HG02973 (cell line): ENCODE results near the gene CD74.

Experiments
- ATAC-seq: cut with Tn5 transposase; IDR thresholded peaks from one replicate; pipeline ENCODE4 v1.9.1; 2021; ENCODE audit warnings: moderate library complexity; ENCODE audit not compliant: unreplicated experiment

CD74 gene

DNA sequence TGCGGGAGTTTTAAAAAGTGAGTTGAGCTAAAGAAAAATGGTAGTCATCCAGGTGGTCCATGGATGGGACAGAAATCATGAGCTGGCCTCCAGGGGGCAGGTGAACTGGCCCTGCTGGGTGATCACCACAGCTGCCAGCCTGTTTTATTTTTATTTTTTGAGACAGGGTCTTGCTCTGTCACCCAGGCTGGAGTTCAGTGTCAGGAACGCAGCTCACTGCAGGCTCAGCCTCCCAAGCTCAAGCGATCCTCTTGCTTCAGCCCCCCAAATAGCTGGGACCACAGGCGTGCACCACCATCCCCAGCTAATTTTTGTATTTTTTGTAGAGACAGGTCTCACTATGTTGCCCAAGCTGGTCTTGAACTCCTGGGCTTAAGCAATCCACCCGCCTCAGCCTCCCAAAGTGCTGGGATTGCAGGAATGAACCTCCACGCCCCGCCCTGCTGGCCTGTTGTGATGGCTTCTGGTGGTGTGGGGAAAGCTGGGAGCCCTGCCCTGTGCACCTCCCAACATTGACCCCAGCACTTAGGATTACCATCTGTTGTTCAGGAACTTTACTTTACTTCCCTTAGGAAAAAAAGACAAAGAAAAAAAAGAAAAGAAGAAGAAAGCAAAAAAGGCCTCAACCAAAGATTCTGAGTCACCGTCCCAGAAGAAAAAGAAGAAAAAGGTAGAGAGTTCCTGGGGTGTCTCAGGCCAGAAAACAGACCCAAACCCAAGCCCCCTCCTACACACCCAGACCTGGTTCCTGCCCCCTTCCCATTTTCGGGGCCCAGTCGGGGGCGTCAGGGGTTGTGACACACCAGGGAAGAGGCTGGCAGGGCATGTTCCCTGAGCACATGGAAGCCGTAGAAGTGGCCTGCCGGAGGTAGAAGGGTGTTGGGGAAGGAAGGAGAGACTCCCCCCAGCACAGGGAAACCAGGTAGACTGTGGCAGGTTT lies 14.7 kb downstream of the CD74 start:
- no peak for ATAC-seq

GRCh38 chr5:150397146-150397781 lies 15.4 kb downstream of the CD74 start:
- no peak for ATAC-seq

DNA sequence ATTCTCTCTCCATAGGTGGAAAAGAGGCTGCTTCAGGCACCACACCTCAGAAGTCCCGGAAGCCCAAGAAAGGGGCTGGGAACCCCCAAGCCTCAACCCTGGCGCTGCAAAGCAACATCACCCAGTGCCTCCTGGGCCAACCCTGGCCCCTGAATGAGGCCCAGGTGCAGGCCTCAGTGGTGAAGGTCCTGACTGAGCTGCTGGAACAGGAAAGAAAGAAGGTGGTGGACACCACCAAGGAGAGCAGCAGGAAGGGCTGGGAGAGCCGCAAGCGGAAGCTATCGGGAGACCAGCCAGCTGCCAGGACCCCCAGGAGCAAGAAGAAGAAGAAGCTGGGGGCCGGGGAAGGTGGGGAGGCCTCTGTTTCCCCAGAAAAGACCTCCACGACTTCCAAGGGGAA lies 16.4 kb downstream of the CD74 start:
- ATAC-seq: no peak

DNA sequence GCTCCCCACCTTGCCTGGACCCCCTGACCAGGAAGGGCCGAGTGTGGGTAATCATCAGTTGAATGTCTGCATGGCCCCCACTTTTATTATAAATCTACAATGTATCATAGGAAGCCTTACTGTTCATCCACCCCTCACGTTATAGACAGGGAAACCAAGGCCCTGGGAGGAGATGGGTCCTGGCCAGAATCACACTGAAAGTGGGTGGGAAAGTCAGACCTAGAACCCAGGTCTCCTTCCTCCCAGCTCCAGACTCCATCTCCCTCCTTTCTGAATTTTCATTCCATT lies 17.1 kb downstream of the CD74 start:
- ATAC-seq: no peak

GRCh38 chr5:150394912-150395687 lies 17.6 kb downstream of the CD74 start:
- ATAC-seq: no peak

DNA sequence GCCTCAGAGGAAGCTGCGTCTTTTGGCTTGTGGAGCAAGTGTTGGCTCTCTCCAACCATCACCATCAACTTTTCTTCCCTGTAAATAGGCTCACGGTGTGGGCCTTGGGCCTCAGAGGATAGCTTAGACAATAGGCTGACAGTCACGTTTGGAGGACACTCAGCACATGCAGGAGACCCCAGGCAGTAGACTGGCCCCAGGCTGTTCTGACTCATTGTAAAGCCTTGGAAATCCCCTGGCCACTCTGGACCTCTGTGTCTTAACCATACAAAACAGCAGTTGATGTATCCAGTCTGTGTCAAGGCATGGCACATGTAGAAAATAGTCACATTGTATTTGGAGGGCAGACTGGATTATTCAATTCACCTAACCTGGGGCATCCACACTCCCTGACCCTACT lies 18.6 kb downstream of the CD74 start:
- ATAC-seq: no peak

- no peak for ATAC-seq
Observed at GRCh38 chr5:150393096-150393645, 19.5 kb downstream of the CD74 start.

DNA sequence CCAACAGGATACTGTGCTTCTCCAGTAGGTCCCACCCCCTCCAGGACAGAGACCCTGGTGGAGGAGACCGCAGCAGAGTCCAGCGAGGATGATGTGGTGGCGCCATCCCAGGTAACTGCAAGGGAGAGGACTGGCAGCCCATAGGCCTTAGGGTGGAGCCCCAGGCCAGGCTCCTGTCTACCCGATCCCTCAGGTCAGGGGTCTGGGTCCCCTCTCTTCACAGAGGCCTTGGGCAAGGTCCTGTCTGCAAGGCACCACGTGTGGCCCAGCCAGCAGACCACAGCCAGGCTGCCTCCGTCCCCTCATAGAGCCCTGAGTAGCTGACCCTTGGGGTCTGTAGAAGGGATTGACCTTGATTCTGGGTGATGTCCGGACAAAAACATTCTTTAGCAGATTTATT lies 20.0 kb downstream of the CD74 start:
- no peak for ATAC-seq

DNA sequence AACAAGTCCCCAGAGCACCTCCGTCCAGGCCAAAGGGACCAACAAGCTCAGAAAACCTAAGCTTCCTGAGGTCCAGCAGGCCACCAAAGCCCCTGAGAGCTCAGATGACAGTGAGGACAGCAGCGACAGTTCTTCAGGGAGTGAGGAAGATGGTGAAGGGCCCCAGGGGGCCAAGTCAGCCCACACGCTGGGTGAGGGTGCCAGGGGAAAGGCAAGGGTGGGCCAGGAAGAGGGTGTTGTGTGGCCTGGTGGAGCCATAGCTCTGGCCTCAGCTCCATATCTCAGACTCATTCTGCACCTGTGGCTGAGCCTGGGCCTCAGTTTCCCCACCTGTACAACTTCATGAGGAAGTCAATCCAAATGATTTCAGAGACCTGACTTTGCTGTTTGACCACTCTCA lies 20.7 kb downstream of the CD74 start:
- ATAC-seq: no peak

DNA sequence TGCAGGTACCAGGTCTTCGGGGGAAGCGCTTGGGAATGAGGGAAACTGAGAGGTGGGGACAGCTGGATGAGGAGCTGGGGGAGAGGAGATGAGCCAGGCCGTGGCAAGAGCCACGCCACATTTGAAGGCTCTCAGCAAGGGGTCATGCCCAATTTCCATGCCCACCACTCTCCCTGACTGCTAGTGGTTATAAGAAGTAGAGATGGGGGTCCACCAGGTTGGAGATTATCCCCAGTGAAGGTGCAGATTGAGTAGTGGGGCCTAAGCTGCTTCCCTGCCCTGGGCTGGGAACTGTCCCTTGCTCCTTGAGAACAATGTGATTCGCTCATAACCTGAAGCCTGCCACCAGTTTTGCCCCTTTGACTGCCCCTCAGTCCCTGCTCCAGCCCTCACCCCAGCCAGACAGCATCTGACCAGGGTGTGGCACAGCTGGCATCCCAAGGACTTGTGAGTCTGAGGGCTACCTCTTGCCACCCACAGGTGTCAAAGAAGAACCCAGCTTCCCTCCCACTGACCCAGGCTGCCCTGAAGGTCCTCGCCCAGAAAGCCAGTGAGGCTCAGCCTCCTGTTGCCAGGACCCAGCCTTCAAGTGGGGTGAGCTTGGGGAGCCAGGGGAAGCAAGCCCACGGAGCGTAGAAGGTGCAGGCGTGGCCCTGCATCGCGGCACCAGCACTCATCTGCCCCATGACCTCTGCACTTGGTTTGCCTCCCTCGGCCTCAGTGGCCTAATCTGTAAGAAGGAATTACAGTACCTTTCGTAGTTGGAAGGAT lies 21.5 kb downstream of the CD74 start:
- no peak for ATAC-seq

DNA sequence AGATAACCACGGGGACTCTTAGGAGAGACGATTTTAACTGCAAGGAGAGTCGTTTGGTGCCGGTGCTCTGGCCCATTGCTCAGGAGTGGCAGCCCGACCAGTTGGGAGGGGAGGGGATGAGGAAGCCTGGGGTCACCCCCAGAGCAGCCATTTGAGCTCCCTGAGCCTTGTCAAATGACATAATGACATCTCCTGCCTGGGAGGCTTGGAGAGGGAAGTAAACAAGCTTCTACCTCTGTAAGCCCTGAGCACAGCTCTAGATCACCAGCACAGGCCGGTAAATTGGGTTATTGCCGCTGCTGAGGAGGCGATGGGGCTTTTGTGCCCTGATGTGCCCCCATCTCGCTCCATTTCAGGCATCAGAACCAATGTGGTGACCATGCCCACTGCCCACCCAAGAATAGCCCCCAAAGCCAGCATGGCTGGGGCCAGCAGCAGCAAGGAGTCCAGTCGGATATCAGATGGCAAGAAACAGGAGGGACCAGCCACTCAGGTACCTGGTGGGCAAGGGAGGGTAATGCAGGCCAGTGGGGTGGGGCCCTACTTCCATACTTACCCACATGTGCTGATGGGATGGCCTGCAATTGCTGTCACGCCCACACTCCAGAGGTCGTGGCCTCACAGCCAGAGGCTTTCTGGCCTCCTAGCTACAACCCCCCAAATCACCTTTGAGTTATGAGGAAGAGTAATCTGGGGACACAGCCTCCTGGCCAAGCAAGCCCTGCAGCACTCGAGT lies 23.0 kb downstream of the CD74 start:
- ATAC-seq: no peak

DNA sequence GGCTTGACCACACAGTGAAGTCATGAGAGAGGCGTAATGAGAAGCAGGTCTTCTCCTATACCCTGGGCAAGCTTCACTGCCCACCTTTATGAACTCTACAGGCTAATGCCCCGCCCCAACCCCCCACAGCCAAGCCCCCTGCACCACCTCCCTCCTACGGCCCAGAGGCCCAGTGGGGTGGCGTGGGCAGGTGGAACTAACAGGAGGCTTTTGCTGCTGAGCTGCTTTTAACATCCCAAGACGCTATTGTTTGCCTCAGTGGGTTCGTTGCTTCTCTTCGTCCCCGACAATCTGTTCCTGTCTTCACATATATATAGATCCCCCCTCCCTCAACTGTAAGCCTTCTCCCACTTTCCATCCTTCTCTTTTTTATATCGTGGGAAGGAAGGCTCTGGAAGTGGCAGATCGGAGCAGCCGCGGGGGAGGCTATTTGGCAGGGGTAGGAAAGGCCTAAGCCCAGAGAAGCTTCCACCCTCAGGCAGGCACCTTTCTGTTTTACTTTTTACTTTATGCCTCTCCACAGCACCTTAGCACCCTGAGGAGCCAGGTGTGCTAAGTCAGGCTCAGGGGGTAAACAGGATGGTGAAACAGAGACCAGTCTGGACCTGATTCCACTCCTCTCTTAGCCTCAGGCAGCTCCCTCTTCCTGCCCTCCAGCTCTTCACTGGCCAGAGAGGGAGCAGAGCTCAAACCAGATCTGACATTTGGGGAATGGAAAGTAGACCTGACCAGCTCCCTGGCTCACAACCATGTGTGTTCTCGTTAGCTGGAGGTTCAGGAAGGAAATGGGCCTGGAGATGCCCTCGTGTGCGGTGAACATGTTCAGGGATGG lies 26.5 kb downstream of the CD74 start:
- ATAC-seq: no peak

DNA sequence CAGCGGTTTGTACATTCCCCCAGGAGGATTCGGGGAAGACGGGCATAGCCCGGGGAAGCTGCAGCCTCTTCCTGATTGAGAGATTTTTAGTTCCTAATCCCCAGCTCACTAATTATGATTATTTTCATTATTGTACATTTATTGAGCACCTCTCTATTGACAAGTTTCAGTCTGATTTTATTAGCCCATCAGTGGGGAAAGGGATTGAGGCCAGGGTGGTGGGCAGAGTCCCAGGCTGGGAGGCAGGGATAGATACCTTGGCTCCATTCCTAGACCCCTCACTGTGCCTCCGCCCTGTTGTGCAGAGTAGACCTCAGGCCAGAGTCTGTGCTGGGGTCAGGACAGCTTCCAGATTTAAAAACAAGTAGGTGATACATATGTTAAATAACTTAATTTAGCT lies 28.0 kb downstream of the CD74 start:
- ATAC-seq: no peak

DNA sequence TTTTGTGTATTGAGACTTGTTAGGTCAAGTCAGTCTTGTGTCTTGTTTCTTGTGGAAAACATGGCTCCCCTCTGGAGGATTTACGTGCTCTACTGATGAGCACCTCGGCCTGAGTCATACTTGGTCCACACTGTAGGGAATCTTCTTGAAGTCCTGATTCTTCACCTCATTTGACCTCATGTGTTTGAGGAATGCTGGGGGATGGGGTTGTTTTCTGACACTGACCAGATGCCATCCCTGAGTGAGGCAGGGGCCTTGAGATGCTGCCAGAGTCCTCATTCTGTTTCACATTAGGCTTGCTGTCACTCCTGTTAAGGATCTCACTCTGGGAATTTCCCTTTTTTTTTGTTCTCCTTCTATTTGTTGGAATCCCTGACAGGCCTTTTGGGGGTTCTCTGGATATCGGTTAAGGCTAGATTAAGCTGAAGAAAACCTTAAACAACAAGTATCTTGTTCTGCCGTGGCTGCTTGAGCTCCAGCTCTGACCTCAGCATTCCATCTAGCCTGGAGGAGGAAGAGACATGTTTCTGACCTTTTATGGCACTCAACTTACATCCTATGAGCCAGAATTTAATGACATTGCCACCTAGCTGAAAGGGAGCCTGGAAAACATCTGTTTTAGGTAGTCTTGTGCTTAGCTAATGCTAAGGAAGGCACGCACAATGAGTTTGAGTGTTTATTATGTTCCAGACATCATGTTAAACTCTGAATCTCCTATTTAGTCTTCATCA lies 34.6 kb downstream of the CD74 start:
- ATAC-seq: no peak

DNA sequence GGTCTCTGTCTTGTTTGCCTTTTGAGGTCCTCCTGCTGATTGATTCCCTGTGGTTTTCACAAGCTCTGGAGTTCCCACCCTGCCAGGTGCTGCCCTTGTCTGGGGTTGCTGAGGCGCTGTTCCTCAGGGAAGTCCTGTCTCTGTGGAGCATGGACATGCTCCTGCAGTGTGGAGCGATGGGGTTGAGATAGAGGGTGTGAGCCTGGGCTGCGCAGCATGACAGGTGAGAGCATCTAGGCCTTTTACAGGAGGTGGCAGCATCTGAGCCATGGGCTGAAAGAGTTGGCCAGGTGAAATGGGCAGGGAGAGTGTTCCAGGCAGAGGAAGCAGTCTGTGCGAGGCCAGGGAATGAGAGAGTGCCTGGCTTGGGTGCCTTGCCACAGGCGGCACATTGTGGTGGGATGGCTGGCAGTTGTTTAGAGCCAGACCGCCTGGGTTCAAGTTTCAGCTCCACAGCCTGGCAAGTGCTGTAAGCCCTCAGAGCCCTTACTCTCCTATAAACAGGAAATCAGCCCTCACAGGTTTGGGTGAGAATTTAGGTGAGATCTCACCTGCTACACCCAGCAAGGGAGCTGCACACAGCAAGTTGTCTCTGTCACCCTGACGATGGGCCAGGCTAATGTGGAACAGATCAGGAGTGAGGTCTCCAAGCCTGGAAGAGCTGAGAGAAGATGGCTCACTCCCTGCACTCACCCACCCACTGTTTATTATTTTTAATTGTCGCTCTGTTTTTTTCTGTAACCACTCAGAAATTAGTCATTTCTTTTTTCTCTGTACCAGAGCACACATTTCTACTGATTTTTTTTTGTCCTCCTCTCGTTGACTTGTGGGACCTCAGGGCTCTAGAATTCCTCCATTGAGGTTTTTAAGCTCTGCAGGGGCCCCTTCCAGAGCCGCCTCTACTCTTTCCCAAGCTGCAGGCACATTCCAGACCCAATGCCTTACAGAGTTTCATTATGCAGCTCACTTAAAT lies 35.6 kb downstream of the CD74 start:
- no peak for ATAC-seq

- ATAC-seq: no peak
Observed at GRCh38 chr5:150374651-150375050, 38.1 kb downstream of the CD74 start.

- ATAC-seq: no peak
Observed at GRCh38 chr5:150372639-150373038, 40.1 kb downstream of the CD74 start.
